Measurements from ENCODE around the gene ITFG2. TPM values are rescaled to one million over a fixed set of nuclear protein-coding genes. Genes with fewer than 3 reads are reported as not detected.

Gene ITFG2
- total RNA-seq, 1 experiment from 2014 or later = 28.1 TPM

- H3K36me3 Mint-ChIP-seq (ENCODE audit: insufficient read depth, unreplicated experiment) = peaks cover 19% of the 10 kb centered on the region
- peak overlapping the region; percentile 100 for H3K4me3 Mint-ChIP-seq (ENCODE audit: unreplicated experiment)
- peak; percentile 55 for TF ChIP-seq CTCF (IDR thresholded peaks at IDR 0.05; ENCODE audit: unreplicated experiment)
- no TSS peak for BruUV-seq (replicated peaks)
- peak overlapping the region; percentile 98 for H3K27ac Mint-ChIP-seq (ENCODE audit: low read depth, unreplicated experiment)
- peak; percentile 81 for DNase-seq (ENCODE audit: unreplicated experiment)
- no peaks in the 10 kb centered on the region for H3K27me3 Mint-ChIP-seq (ENCODE audit: insufficient read depth, unreplicated experiment)
- peaks cover 6% of the 10 kb centered on the region for H3K4me1 Mint-ChIP-seq (ENCODE audit: insufficient read depth, unreplicated experiment)
- intact Hi-C loops (cut with micrococcal nuclease) = loop anchor here (1.0 to 2.0 kb wide), 2 partner anchors 19 to 73 kb away; partner anchors contain the start of gene FKBP4
- ChIA-PET POLR2A (interaction anchor here (0.7 to 7.6 kb wide), 11 partner anchors 8 to 621 kb away, joined by 3 to 128 read pairs (median 4); partner anchors contain the start of genes FKBP4, FOXM1, RHNO1 and TULP3), CTCF (interaction anchor here (0.6 to 3.8 kb wide), 16 partner anchors 14 to 1224 kb away, joined by 3 to 26 read pairs (median 4); no protein-coding TSS in a partner anchor)
- no peaks in the 10 kb centered on the region for H3K9me3 Mint-ChIP-seq (ENCODE audit: unreplicated experiment)
Measured at GRCh38 chr12:2813214-2814185, 1.0 kb downstream of the ITFG2 start.

GRCh38 chr12:2819810-2820209 is 7.3 kb downstream of the ITFG2 start:
- POLR2A ChIA-PET = interaction anchor here (0.8 kb wide), 1 partner anchor 19 kb away, joined by 3 read pairs; no protein-coding TSS in a partner anchor
- peaks cover 63% of the 10 kb centered on the region for H3K36me3 Mint-ChIP-seq (ENCODE audit: insufficient read depth, unreplicated experiment)
- TF ChIP-seq CTCF (IDR thresholded peaks at IDR 0.05; ENCODE audit: unreplicated experiment) = no peak
- peaks cover under 1% of the 10 kb centered on the region for H3K4me1 Mint-ChIP-seq (ENCODE audit: insufficient read depth, unreplicated experiment)
- intact Hi-C loops (cut with micrococcal nuclease) = no loop called here
- no TSS peak for BruUV-seq (replicated peaks)
- DNase-seq (ENCODE audit: unreplicated experiment) = no peak
- no peaks in the 10 kb centered on the region for H3K27me3 Mint-ChIP-seq (ENCODE audit: insufficient read depth, unreplicated experiment)
- H3K4me3 Mint-ChIP-seq (ENCODE audit: unreplicated experiment) = no peak overlapping the region
- H3K9me3 Mint-ChIP-seq (ENCODE audit: unreplicated experiment) = no peaks in the 10 kb centered on the region
- no peak overlapping the region for H3K27ac Mint-ChIP-seq (ENCODE audit: low read depth, unreplicated experiment)
- CTCF ChIA-PET = interaction anchor here (1.4 kb wide), 1 partner anchor 36 kb away, joined by 5 read pairs; no protein-coding TSS in a partner anchor

GRCh38 chr12:2820432-2820831 is 8.0 kb downstream of the ITFG2 start:
- no peak for DNase-seq (ENCODE audit: unreplicated experiment)
- no peak overlapping the region for H3K4me3 Mint-ChIP-seq (ENCODE audit: unreplicated experiment)
- H3K27ac Mint-ChIP-seq (ENCODE audit: low read depth, unreplicated experiment) = no peak overlapping the region
- ChIA-PET CTCF (interaction anchor here (1.4 kb wide), 1 partner anchor 36 kb away, joined by 5 read pairs; no protein-coding TSS in a partner anchor), POLR2A (no interaction called here)
- no peaks in the 10 kb centered on the region for H3K27me3 Mint-ChIP-seq (ENCODE audit: insufficient read depth, unreplicated experiment)
- H3K9me3 Mint-ChIP-seq (ENCODE audit: unreplicated experiment) = no peaks in the 10 kb centered on the region
- intact Hi-C loops (cut with micrococcal nuclease) = no loop called here
- peaks cover 62% of the 10 kb centered on the region for H3K36me3 Mint-ChIP-seq (ENCODE audit: insufficient read depth, unreplicated experiment)
- TF ChIP-seq CTCF (IDR thresholded peaks at IDR 0.05; ENCODE audit: unreplicated experiment) = no peak
- no TSS peak for BruUV-seq (replicated peaks)
- H3K4me1 Mint-ChIP-seq (ENCODE audit: insufficient read depth, unreplicated experiment) = no peaks in the 10 kb centered on the region

GRCh38 chr12:2823483-2823882 is 11.0 kb downstream of the ITFG2 start:
- POLR2A ChIA-PET = no interaction called here
- no peak for TF ChIP-seq CTCF (IDR thresholded peaks at IDR 0.05; ENCODE audit: unreplicated experiment)
- no peak overlapping the region for H3K27ac Mint-ChIP-seq (ENCODE audit: low read depth, unreplicated experiment)
- CTCF ChIA-PET = no interaction called here
- H3K4me3 Mint-ChIP-seq (ENCODE audit: unreplicated experiment) = no peak overlapping the region
- BruUV-seq (replicated peaks) = no TSS peak
- H3K9me3 Mint-ChIP-seq (ENCODE audit: unreplicated experiment) = no peaks in the 10 kb centered on the region
- no peaks in the 10 kb centered on the region for H3K27me3 Mint-ChIP-seq (ENCODE audit: insufficient read depth, unreplicated experiment)
- H3K4me1 Mint-ChIP-seq (ENCODE audit: insufficient read depth, unreplicated experiment) = no peaks in the 10 kb centered on the region
- intact Hi-C loops (cut with micrococcal nuclease) = no loop called here
- DNase-seq (ENCODE audit: unreplicated experiment) = no peak
- peaks cover 64% of the 10 kb centered on the region for H3K36me3 Mint-ChIP-seq (ENCODE audit: insufficient read depth, unreplicated experiment)
